GM10248 (cell line): Measurements from ENCODE around the gene PCP2.

Experiments used
- CTCF ChIA-PET: fragments of 300-600 bp; sonication (Branson Sonifier 250); formaldehyde crosslinking; extraction: SDS; loops from one replicate; lab custom pipeline; 2021; ENCODE audit warnings: antibody characterized with exemption; lab: Yijun Ruan, JAX
- POLR2A ChIA-PET: fragments of 350-650 bp; sonication (Branson Sonifier 250); formaldehyde crosslinking; extraction: SDS; loops from one replicate; lab custom pipeline; 2020; ENCODE audit warnings: antibody characterized with exemption; lab: Yijun Ruan, JAX
- DNase-seq: peaks from one replicate; pipeline ENCODE4 v3.0.0; 2012; ENCODE audit errors: extremely low spot score
- CTCF ChIP-seq: IDR thresholded peaks from 2 replicates; pipeline ENCODE4 v1.5.1; 2012; ENCODE audit warnings: mild to moderate bottlenecking, low read depth; ENCODE audit errors: extremely low read depth, missing control alignments, control extremely low read depth

PCP2 gene

GRCh38 chr19:7623725-7624603 lies 9.6 kb downstream of the PCP2 start:
- no peak for DNase-seq
- ChIA-PET CTCF (interaction anchor here (0.7 to 1.4 kb wide), 2 partner anchors 28 to 58 kb away, joined by 3 read pairs; no protein-coding TSS in a partner anchor), POLR2A (no interaction called here)
- no peak for TF ChIP-seq CTCF

GRCh38 chr19:7622933-7623685 lies 10.4 kb downstream of the PCP2 start:
- POLR2A ChIA-PET = no interaction called here
- CTCF ChIA-PET = interaction anchor here (0.7 to 1.4 kb wide), 3 partner anchors 29 to 57 kb away, joined by 3 read pairs; no protein-coding TSS in a partner anchor
- no peak for TF ChIP-seq CTCF
- DNase-seq = no peak

GRCh38 chr19:7620442-7621412 lies 12.8 kb downstream of the PCP2 start:
- no peak for TF ChIP-seq CTCF
- DNase-seq = no peak
- POLR2A ChIA-PET = no interaction called here
- CTCF ChIA-PET = interaction anchor here (1.2 to 1.8 kb wide), 2 partner anchors 31 to 52 kb away, joined by 3 to 8 read pairs; no protein-coding TSS in a partner anchor

GRCh38 chr19:7619671-7620441 lies 13.7 kb downstream of the PCP2 start:
- TF ChIP-seq CTCF = no peak
- ChIA-PET POLR2A (no interaction called here), CTCF (interaction anchor here (1.2 to 1.8 kb wide), 2 partner anchors 32 to 52 kb away, joined by 3 to 8 read pairs; no protein-coding TSS in a partner anchor)
- DNase-seq = no peak

- TF ChIP-seq CTCF = no peak
- ChIA-PET POLR2A (no interaction called here), CTCF (interaction anchor here (1.2 to 1.8 kb wide), 3 partner anchors 8 to 51 kb away, joined by 3 to 8 read pairs (median 3); no protein-coding TSS in a partner anchor)
- DNase-seq = no peak
Measured at GRCh38 chr19:7618771-7619510, 14.6 kb downstream of the PCP2 start.
